ENCODE measurements around the gene GRHL3.

DNA sequence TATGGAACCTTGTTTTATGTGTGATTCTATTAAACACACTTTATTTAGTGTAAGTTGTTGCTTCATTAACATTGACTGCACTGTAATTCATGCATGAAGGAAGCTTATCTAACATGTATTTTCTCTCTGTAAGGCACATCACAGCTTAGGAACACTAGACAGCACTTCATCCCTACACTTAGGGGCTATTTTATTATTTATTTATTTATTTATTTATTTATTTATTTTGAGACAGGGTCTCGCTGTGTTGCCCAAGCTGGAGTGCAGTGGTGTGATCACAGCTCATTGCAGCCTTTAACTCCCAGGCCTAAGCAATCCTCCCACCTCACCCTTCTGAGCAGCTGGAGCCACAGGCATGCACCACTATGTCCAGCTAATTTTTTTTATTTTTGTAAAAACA lies 30.7 kb upstream of the GRHL3 start:
- TF ChIP-seq HNF4G (IDR thresholded peaks at IDR 0.05) (no peak), JUND (IDR thresholded peaks at IDR 0.05) (no peak), YY1 (IDR thresholded peaks at IDR 0.05) (no peak), TAF1 (conservative IDR thresholded peaks at IDR 0.05) (no peak), RXRA (IDR thresholded peaks at IDR 0.05) (no peak), RAD21 (IDR thresholded peaks at IDR 0.05) (no peak)
- TF ChIP-seq, protein P1, sequence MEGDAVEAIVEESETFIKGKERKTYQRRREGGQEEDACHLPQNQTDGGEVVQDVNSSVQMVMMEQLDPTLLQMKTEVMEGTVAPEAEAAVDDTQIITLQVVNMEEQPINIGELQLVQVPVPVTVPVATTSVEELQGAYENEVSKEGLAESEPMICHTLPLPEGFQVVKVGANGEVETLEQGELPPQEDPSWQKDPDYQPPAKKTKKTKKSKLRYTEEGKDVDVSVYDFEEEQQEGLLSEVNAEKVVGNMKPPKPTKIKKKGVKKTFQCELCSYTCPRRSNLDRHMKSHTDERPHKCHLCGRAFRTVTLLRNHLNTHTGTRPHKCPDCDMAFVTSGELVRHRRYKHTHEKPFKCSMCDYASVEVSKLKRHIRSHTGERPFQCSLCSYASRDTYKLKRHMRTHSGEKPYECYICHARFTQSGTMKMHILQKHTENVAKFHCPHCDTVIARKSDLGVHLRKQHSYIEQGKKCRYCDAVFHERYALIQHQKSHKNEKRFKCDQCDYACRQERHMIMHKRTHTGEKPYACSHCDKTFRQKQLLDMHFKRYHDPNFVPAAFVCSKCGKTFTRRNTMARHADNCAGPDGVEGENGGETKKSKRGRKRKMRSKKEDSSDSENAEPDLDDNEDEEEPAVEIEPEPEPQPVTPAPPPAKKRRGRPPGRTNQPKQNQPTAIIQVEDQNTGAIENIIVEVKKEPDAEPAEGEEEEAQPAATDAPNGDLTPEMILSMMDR (IDR thresholded peaks at IDR 0.05; ENCODE audit: low read depth, low read length, missing input control): no peak
- TF ChIP-seq, protein P2, sequence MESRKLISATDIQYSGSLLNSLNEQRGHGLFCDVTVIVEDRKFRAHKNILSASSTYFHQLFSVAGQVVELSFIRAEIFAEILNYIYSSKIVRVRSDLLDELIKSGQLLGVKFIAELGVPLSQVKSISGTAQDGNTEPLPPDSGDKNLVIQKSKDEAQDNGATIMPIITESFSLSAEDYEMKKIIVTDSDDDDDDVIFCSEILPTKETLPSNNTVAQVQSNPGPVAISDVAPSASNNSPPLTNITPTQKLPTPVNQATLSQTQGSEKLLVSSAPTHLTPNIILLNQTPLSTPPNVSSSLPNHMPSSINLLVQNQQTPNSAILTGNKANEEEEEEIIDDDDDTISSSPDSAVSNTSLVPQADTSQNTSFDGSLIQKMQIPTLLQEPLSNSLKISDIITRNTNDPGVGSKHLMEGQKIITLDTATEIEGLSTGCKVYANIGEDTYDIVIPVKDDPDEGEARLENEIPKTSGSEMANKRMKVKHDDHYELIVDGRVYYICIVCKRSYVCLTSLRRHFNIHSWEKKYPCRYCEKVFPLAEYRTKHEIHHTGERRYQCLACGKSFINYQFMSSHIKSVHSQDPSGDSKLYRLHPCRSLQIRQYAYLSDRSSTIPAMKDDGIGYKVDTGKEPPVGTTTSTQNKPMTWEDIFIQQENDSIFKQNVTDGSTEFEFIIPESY (IDR thresholded peaks at IDR 0.05): no peak
- TF ChIP-seq, protein P3, sequence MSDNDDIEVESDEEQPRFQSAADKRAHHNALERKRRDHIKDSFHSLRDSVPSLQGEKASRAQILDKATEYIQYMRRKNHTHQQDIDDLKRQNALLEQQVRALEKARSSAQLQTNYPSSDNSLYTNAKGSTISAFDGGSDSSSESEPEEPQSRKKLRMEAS (IDR thresholded peaks at IDR 0.05): no peak
- TF ChIP-seq, protein P4, sequence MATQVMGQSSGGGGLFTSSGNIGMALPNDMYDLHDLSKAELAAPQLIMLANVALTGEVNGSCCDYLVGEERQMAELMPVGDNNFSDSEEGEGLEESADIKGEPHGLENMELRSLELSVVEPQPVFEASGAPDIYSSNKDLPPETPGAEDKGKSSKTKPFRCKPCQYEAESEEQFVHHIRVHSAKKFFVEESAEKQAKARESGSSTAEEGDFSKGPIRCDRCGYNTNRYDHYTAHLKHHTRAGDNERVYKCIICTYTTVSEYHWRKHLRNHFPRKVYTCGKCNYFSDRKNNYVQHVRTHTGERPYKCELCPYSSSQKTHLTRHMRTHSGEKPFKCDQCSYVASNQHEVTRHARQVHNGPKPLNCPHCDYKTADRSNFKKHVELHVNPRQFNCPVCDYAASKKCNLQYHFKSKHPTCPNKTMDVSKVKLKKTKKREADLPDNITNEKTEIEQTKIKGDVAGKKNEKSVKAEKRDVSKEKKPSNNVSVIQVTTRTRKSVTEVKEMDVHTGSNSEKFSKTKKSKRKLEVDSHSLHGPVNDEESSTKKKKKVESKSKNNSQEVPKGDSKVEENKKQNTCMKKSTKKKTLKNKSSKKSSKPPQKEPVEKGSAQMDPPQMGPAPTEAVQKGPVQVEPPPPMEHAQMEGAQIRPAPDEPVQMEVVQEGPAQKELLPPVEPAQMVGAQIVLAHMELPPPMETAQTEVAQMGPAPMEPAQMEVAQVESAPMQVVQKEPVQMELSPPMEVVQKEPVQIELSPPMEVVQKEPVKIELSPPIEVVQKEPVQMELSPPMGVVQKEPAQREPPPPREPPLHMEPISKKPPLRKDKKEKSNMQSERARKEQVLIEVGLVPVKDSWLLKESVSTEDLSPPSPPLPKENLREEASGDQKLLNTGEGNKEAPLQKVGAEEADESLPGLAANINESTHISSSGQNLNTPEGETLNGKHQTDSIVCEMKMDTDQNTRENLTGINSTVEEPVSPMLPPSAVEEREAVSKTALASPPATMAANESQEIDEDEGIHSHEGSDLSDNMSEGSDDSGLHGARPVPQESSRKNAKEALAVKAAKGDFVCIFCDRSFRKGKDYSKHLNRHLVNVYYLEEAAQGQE (IDR thresholded peaks at IDR 0.05): no peak
